Dermis microvascular lymphatic vessel endothelial cell (primary cell): Measurements from ENCODE around the gene CAMTA1. TPM values are rescaled to one million over a fixed set of nuclear protein-coding genes. Genes with fewer than 3 reads are reported as not detected.
"Not testable (repeated sequence)": the region's sequence is repeated elsewhere in the genome, so short reads cannot be mapped to it uniquely, and the experiment has no call there.

ENCODE experiments used
- DNase-seq, 2 donors: peaks; one replicate each; pipeline versions ENCODE4 v3.0.0 to v3.0.0-alpha.2; 2010; ENCODE audit warnings: low read depth in 2 of 2
- total RNA-seq: library from RNA; depleted of rRNA; stranded (reverse); fragments of >200 nt; gene quantifications from 2 replicates; pipeline ENCODE4 v1.2.1, GENCODE V29; 2014

Gene CAMTA1
- total RNA-seq, 1 donor from 2014 or later = 33.9 TPM

DNA sequence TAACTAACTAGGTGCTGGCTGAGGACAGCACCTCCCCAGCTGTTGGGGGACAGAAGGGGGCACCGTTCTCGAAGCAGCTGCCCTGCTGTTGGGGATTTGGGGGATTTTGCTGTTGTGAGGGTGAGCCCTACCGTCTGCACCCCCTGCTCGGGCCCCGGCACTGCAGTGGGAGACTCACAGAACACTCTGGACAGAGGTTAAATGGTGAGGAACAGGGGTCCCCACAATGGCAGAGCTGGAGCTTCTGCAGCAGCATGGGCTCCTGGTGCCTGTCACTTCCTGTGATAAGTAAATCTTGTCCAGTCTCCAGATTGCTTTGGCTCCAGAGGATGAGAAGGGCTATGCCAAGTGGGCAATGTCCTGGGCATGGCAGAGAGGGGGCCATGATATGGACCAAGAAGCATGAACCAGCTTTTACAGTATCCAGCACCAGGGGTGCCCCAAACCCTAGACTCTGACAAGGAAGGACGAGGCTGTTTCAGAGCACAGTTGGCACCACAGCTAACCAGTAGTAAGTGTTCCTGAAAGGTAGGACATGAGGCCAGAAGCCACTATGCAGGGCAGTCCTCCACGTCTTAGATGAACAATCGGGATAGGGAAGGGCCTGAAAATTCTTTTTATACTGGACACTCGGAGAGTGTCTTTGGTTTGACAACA is 620.7 kb downstream of the CAMTA1 start:
- DNase-seq = no peak

DNA sequence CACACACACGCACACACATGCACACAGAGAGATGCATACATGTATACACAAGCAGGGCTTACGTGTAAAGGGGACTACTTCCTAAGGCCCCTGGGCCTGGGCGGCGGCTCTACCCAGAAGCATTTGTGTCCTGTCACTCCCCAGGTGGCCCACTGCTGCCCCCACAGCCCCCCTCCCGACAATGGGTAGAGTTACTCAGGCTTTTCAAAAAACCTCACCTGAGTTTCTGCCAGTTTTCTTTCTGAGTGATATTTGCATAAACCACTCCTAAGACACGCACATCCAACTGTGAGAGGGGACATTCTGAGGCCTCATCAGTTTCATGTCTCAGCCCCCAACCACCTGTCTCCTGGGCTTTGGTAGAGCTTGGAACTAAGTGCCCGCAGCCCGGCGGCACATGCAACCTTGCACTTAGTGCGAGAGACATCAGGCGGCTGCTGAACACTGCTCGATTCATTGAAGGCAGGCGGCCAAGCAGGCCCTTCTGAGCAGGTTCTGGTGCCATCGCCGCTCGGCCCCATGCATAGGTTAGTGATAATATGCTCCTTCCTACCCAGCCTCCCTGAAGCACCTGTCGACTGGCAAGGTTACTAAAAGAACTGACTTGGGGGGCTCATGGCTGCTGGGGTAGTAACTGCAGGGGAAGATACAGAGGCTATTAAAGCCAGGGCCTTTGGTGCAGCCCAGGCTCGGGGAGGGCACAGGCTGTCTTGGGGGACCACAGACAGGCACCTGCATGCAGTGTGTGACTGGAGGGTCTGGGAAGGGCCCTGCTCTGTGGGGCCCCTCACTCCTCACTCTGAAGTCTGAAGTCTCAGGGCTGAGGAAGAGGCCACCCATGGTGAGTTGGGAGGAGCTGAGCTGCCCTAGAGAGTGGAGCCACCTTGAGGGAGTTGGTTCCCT is 621.6 kb downstream of the CAMTA1 start:
- DNase-seq = no peak

DNA sequence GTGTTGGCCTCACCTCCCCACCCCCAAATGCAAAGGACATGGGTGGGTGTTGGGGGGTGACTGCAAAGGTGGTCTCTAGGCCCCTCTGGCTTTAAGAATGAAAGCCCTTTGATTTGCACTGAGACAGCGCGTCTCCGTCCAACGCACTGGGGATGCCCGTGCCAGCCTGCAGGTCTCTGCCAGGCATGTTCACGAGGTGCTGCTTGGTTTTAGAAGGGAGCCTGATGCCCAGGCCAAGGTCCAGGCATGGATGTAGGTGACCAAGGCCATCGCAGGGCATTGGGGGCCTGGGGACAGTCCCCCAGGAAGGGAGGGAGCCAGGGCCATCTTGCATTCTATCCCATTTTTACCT is 622.3 kb downstream of the CAMTA1 start:
- no peak for DNase-seq

DNA sequence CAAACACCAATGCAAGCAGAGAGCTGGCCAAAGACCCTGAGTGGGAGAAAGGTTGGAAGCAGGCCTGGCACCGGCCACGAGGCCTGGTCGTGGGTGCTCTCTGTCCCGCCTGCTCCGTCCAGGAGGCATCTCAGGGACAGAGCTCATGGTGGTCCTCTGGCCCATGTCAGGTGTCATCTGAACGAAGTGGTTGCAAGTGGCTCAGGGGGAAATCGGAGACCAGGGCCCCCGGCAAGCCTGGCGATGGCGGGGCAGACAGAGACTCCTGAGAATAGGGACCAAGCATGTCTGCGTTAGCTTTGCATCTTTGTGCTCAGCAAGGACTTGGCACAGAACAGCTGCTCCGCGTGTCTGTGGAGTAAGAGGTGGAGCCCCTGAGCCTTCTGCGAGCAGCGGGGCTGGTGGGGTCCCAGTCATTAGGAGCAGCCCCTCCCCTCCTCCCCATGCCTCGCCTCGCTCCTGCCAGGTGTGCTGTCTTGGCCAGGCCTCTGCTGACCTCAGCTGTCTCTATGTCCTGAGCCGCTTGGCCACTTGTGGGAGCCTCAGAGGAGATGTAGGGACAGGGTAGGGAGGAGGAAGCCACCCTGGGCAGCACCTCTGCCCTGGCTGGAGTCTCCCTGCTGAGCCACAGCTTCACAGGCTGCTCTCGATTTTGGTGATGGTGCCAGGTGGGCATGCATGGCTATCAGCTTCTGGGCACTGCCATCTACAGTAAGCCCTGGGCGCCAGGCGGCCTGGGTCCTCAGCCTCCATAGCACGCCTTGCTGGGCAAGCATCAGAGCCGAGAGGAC is 622.9 kb downstream of the CAMTA1 start:
- DNase-seq = no peak

DNA sequence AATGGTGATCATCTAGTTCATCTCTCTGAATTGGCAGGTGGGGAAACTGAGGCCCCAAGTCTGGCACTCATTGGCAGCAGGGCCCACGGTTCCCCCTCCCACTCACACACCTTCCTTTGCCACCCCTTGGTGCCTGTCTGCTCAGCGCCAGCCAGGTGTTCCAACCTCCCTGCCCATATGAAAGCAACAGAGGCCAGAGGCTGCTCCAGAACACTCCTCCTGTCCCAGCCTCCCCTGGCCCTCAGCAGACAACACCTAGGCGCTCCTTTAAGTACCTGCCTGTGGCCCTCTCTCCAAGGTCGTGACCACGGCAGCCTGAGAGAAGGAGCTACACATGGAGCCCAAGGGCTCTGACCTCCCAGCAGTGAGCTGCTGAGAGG is 623.5 kb downstream of the CAMTA1 start:
- no peak for DNase-seq

DNA sequence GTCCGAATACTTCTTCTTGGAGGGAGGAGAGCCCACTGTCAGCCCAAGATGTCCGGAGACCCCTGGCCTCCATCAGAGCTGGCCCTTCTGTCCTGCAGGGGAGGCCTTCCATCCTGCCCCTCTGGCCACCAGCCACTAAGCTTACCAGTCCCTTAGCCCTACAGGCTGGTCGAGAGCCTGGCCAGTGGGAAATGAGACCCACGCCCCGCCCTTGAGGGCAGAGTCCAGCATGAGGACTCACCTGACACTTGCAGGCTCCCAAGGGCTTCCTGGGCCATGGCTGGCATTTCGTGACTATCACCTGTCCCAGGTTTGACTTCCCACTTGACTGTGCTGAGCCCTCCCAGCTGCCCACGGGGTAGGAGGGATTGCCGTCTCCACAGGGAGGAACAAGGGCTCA is 624.0 kb downstream of the CAMTA1 start:
- DNase-seq = no peak

- DNase-seq = no peak
These were observed 624.9 kb downstream of the CAMTA1 start for GRCh38 chr1:7410156-7410555.

DNA sequence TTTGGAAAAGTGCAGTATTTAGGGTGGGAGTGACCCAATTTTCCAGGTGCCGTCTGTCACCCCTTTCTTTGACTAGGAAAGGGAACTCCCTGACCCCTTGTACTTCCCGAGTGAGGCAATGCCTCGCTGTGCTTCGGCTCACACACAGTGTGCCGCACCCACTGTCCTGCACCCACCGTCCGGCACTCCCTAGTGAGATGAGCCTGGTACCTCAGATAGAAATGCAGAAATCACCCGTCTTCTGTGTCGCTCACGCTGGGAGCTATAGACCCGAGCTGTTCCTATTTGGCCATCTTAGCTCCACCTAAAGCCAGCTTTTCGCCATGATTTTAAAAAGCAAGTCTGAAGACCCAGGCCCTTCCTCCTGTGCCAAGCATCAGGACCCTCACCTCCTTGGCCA is 632.4 kb downstream of the CAMTA1 start:
- not testable (repeated sequence) for DNase-seq

DNA sequence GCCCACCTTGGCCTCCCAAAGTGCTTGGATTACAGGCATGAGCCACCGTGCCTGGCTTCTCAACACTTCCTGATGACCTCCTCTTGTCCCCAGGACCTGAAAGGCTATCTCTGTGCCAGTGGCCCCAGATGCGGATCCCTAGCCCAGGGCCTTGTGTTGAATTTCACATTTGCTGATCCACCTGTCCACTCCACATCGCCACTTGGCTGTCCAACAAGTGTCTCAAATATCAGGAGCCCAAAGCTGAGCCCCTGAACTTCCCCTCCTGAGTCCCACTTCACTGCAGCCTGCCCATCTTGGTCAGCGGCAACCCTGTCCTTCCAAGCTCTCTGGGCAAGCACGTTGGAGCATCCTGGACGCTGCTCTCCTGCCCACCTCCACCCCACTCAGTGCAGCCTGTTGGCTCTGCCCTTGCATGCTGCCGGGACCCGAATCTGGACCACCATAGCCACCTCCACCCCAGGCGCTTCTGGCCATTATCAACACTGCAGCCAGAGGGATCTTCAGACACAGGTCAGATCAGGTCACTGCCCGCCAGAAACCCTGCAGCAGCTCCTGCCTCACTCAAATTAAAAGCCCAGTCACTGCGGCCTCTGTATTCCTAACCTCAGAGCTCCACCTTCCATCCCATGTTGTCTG is 633.3 kb downstream of the CAMTA1 start:
- no peak for DNase-seq

DNA sequence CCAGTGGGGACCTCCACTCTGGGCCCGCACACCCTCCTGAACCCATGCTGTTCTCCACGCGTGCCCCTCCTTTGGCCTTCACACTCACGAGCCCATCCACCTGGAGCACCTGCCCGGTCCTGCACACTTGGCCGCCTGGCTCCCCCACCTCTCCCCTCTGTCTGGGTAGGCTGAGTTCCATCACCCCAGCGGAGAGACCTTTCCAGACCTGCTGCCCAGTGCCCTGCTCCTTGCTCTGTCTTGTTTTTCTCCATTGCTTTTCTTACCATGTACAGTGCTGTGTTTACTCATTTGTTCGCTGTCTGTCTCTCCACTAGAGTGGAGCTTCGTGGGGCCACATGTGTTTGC is 634.8 kb downstream of the CAMTA1 start:
- no peak for DNase-seq

- no peak for DNase-seq
These were observed 635.3 kb downstream of the CAMTA1 start for GRCh38 chr1:7420470-7421100.

DNA sequence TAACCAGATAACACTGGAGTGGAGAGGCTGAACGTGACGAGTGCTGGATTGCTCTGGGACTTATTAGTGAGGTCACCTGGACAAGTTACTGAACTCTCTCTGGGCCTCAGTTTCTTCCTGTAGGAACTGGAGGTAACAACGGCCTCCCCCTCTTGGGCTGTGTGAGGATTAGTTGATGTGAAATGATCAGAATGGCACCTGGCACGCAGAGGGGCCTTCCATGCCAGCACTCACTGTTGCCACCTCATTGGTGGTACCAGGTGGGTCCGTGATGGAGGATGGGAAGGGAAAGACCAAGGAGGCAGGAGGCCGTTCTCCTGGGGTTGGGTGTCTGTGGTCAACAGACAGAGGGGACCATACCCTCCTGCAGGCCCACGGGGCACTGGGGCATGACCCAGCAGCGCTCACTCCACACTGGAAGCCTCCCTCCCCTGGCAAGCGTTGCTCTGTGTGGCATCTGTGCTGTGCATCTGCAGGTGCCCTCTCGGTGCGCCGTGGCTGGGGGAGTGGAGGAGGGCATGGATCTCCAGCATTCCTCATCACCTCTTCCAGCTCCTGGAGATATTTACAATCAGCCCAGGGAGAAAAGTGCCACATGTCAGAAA is 636.3 kb downstream of the CAMTA1 start:
- no peak for DNase-seq

GRCh38 chr1:7422081-7422480 is 636.8 kb downstream of the CAMTA1 start:
- no peak for DNase-seq

DNA sequence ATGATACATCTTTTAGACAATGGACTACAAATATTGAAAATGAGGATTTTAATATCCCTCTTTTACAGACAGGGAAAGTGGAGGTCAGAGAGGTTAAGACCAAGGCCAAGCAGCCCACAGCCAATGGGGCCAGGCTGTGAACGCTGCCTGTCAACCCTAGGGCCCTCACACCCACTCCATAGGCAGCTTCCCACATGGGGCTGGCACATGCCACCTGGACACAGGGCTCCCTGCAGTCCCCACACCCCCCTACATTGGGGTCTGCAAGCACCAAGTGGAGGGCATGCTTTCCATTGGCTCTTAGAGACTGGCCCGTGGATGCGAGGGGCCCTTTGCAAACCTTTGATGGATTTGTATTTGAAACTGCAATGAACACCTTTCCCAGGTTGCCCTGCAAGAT is 637.3 kb downstream of the CAMTA1 start:
- no peak for DNase-seq

- no peak for DNase-seq
These were observed 637.7 kb downstream of the CAMTA1 start for GRCh38 chr1:7422966-7423365.

GRCh38 chr1:7424352-7424890 is 639.2 kb downstream of the CAMTA1 start:
- peak in 1 of 2 donors; percentile 68 for DNase-seq

- no peak for DNase-seq
These were observed 640.0 kb downstream of the CAMTA1 start for GRCh38 chr1:7425229-7425628.

- DNase-seq = no peak
These were observed 640.5 kb downstream of the CAMTA1 start for GRCh38 chr1:7425771-7426170.

DNA sequence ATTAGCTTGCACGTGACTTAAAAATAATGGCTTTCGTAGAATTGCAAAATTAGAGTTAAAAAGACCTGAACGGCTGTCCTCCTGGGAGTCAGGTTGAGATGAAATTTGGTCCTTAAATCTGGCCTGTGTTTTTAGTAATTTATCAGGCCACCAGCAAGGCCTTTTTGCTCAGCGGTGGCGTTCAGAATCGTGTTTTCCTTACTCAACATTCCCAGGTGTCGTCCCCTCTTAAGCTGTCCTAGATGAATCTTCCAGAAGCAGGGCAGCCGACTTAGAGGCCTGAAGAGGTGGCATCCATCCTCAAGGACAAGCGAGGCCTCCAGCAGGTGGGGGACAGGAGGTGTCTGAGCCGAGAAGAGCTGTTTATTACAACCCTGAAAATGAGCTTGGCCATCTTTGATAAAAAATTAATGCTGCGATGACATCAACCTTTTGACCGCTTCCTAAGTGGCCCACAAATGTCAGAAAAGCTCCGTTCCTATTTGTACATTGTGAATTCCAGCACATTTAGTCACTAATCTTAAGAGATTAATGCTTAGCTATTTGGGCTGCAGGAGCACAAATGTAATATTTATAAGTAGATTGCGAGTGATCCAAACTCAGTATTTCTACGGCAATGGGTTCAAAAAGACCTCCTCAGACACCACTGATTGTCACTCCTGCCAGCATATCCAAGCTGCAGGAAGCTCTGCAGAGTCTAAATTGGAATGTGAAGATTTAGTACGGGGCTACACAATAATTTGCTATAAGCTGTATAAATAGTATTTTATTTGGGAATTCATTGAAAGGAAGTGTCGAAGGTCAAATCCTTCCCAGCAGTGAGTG is 641.7 kb downstream of the CAMTA1 start:
- DNase-seq = no peak
